HG03342 (cell line): Measurements from ENCODE around the gene NLRC5.
"Not testable (repeated sequence)": the region's sequence is repeated elsewhere in the genome, so short reads cannot be mapped to it uniquely, and the experiment has no call there.

Experiments
- ATAC-seq: cut with Tn5 transposase; IDR thresholded peaks from one replicate; pipeline ENCODE4 v1.9.1; 2021; ENCODE audit warnings: mild to moderate bottlenecking, moderate library complexity; ENCODE audit not compliant: unreplicated experiment

The NLRC5 gene

GRCh38 chr16:57071081-57071732 lies 81.8 kb downstream of the NLRC5 start:
- ATAC-seq = not testable (repeated sequence)

GRCh38 chr16:57071831-57072582 lies 82.7 kb downstream of the NLRC5 start:
- ATAC-seq = no peak

GRCh38 chr16:57072616-57073275 lies 83.4 kb downstream of the NLRC5 start:
- ATAC-seq = no peak

GRCh38 chr16:57077714-57078113 lies 88.4 kb downstream of the NLRC5 start:
- no peak for ATAC-seq

- ATAC-seq = no peak
Measured at GRCh38 chr16:57081744-57082143, 92.4 kb downstream of the NLRC5 start.

- no peak for ATAC-seq
Measured at GRCh38 chr16:57082664-57083063, 93.3 kb downstream of the NLRC5 start.

GRCh38 chr16:57083485-57084126 lies 94.2 kb downstream of the NLRC5 start:
- no peak for ATAC-seq

- ATAC-seq = peak; percentile 65
Measured at GRCh38 chr16:57084257-57084770, 95.0 kb downstream of the NLRC5 start.

- no peak for ATAC-seq
Measured at GRCh38 chr16:57084996-57085395, 95.6 kb downstream of the NLRC5 start.

- no peak for ATAC-seq
Measured at GRCh38 chr16:57087003-57087402, 97.6 kb downstream of the NLRC5 start.

GRCh38 chr16:57089406-57089805 lies 100.0 kb downstream of the NLRC5 start:
- ATAC-seq = no peak

GRCh38 chr16:57091200-57091974 lies 102.0 kb downstream of the NLRC5 start:
- ATAC-seq = no peak

- peak; percentile 47 for ATAC-seq
Measured at GRCh38 chr16:57091975-57092785, 102.8 kb downstream of the NLRC5 start, which contains the start of gene CPNE2. Gene CPNE2 (plus strand): TSS chr16:57092583. CDS start chr16:57110743, 18,160 bp downstream.

GRCh38 chr16:57092786-57093411 lies 103.5 kb downstream of the NLRC5 start:
- ATAC-seq = peak; percentile 34

GRCh38 chr16:57093666-57094564 lies 104.6 kb downstream of the NLRC5 start:
- ATAC-seq = no peak

GRCh38 chr16:57094911-57095310 lies 105.6 kb downstream of the NLRC5 start:
- ATAC-seq = no peak

- ATAC-seq = no peak
Measured at GRCh38 chr16:57096192-57096591, 106.8 kb downstream of the NLRC5 start.

GRCh38 chr16:57096793-57097192 lies 107.4 kb downstream of the NLRC5 start:
- ATAC-seq = no peak
